Stimulated activated naive CD8-positive, alpha-beta T cell treated with anti-CD3 and anti-CD28 coated beads, Interleukin-15, Interleukin-2, amounts not matched to agents 100 ng/mL and 50 ng/mL, for 24 hours (primary cell): ENCODE data around the gene ZNF777.
"Not testable (repeated sequence)": the region's sequence is repeated elsewhere in the genome, so short reads cannot be mapped to it uniquely, and the experiment has no call there.

Experiments used
- H3K27ac Mint-ChIP-seq: one replicate; pipeline ENCODE4 v1.8.0; 2021; ENCODE audit warnings: mild to moderate bottlenecking, mixed read lengths
- H3K27me3 Mint-ChIP-seq: one replicate; pipeline ENCODE4 v1.8.0; 2021; ENCODE audit warnings: mixed read lengths
- H3K36me3 Mint-ChIP-seq: one replicate; pipeline ENCODE4 v1.8.0; 2021; ENCODE audit warnings: low read depth, mixed read lengths
- H3K4me1 Mint-ChIP-seq: one replicate; pipeline ENCODE4 v1.8.0; 2021; ENCODE audit warnings: low read depth, mixed read lengths
- H3K4me3 Mint-ChIP-seq: one replicate; pipeline ENCODE4 v1.8.0; 2021; ENCODE audit warnings: mild to moderate bottlenecking, mixed read lengths
- H3K9me3 Mint-ChIP-seq: one replicate; pipeline ENCODE4 v1.8.0; 2021; ENCODE audit warnings: mixed read lengths

The ZNF777 gene

GRCh38 chr7:149422162-149422913 lies 38.5 kb downstream of the ZNF777 start:
- Mint-ChIP-seq H3K36me3 (no peaks in the 10 kb centered on the region), H3K27ac (no peak overlapping the region), H3K9me3 (no peaks in the 10 kb centered on the region), H3K4me3 (peak overlapping the region; percentile 78), H3K27me3 (peaks cover 4% of the 10 kb centered on the region), H3K4me1 (peaks cover 10% of the 10 kb centered on the region)

GRCh38 chr7:149420006-149420405 lies 40.9 kb downstream of the ZNF777 start:
- peaks cover 15% of the 10 kb centered on the region for H3K4me1 Mint-ChIP-seq
- no peaks in the 10 kb centered on the region for H3K36me3 Mint-ChIP-seq
- H3K9me3 Mint-ChIP-seq, result no peaks in the 10 kb centered on the region
- peaks cover 9% of the 10 kb centered on the region for H3K27me3 Mint-ChIP-seq
- H3K4me3 Mint-ChIP-seq, result no peak overlapping the region
- H3K27ac Mint-ChIP-seq, result no peak overlapping the region

- H3K36me3 Mint-ChIP-seq, result no peaks in the 10 kb centered on the region
- H3K4me1 Mint-ChIP-seq, result peaks cover 7% of the 10 kb centered on the region
- H3K27ac Mint-ChIP-seq, result peak overlapping the region; percentile 92
- peaks cover 19% of the 10 kb centered on the region for H3K27me3 Mint-ChIP-seq
- peak overlapping the region; percentile 70 for H3K4me3 Mint-ChIP-seq
- H3K9me3 Mint-ChIP-seq, result no peaks in the 10 kb centered on the region
These were observed 45.3 kb downstream of the ZNF777 start for GRCh38 chr7:149415391-149416071.

- peak overlapping the region; percentile 70 for H3K4me3 Mint-ChIP-seq
- no peaks in the 10 kb centered on the region for H3K9me3 Mint-ChIP-seq
- no peaks in the 10 kb centered on the region for H3K36me3 Mint-ChIP-seq
- H3K27ac Mint-ChIP-seq, result peak overlapping the region; percentile 92
- H3K27me3 Mint-ChIP-seq, result peaks cover 19% of the 10 kb centered on the region
- H3K4me1 Mint-ChIP-seq, result peaks cover 7% of the 10 kb centered on the region
These were observed 46.0 kb downstream of the ZNF777 start for GRCh38 chr7:149414745-149415390.

GRCh38 chr7:149414171-149414570 lies 46.7 kb downstream of the ZNF777 start:
- Mint-ChIP-seq H3K36me3 (no peaks in the 10 kb centered on the region), H3K4me1 (peaks cover 7% of the 10 kb centered on the region), H3K9me3 (no peaks in the 10 kb centered on the region), H3K4me3 (no peak overlapping the region), H3K27me3 (peaks cover 19% of the 10 kb centered on the region), H3K27ac (no peak overlapping the region)

GRCh38 chr7:149413083-149413482 lies 47.8 kb downstream of the ZNF777 start:
- H3K4me1 Mint-ChIP-seq, H3K4me3 Mint-ChIP-seq, H3K36me3 Mint-ChIP-seq, H3K27ac Mint-ChIP-seq, H3K9me3 Mint-ChIP-seq: not testable (repeated sequence)
- peaks cover 25% of the 10 kb centered on the region for H3K27me3 Mint-ChIP-seq

- peaks cover under 1% of the 10 kb centered on the region for H3K4me1 Mint-ChIP-seq
- no peak overlapping the region for H3K27ac Mint-ChIP-seq
- no peak overlapping the region for H3K4me3 Mint-ChIP-seq
- H3K9me3 Mint-ChIP-seq, result no peaks in the 10 kb centered on the region
- peaks cover 21% of the 10 kb centered on the region for H3K27me3 Mint-ChIP-seq
- H3K36me3 Mint-ChIP-seq, result no peaks in the 10 kb centered on the region
These were observed 51.0 kb downstream of the ZNF777 start for GRCh38 chr7:149409895-149410294.

GRCh38 chr7:149404825-149405224 lies 56.0 kb downstream of the ZNF777 start:
- Mint-ChIP-seq H3K4me3 (no peak overlapping the region), H3K9me3 (no peaks in the 10 kb centered on the region), H3K27me3 (peaks cover 16% of the 10 kb centered on the region), H3K27ac (no peak overlapping the region), H3K36me3 (no peaks in the 10 kb centered on the region), H3K4me1 (no peaks in the 10 kb centered on the region)

- no peaks in the 10 kb centered on the region for H3K9me3 Mint-ChIP-seq
- no peak overlapping the region for H3K27ac Mint-ChIP-seq
- no peak overlapping the region for H3K4me3 Mint-ChIP-seq
- no peaks in the 10 kb centered on the region for H3K36me3 Mint-ChIP-seq
- H3K4me1 Mint-ChIP-seq, result no peaks in the 10 kb centered on the region
- peaks cover 16% of the 10 kb centered on the region for H3K27me3 Mint-ChIP-seq
These were observed 56.5 kb downstream of the ZNF777 start for GRCh38 chr7:149404396-149404795.

GRCh38 chr7:149398195-149398820 lies 62.6 kb downstream of the ZNF777 start:
- Mint-ChIP-seq H3K27ac (no peak overlapping the region), H3K4me1 (no peaks in the 10 kb centered on the region), H3K27me3 (peaks cover 26% of the 10 kb centered on the region), H3K36me3 (no peaks in the 10 kb centered on the region), H3K9me3 (peaks cover 7% of the 10 kb centered on the region), H3K4me3 (no peak overlapping the region)

- Mint-ChIP-seq H3K27ac (no peak overlapping the region), H3K4me3 (no peak overlapping the region), H3K4me1 (no peaks in the 10 kb centered on the region), H3K9me3 (peaks cover 7% of the 10 kb centered on the region), H3K36me3 (no peaks in the 10 kb centered on the region), H3K27me3 (peaks cover 22% of the 10 kb centered on the region)
These were observed 63.3 kb downstream of the ZNF777 start for GRCh38 chr7:149397470-149398043.

GRCh38 chr7:149388550-149389335 lies 72.1 kb downstream of the ZNF777 start:
- H3K36me3 Mint-ChIP-seq, H3K4me3 Mint-ChIP-seq, H3K9me3 Mint-ChIP-seq, H3K4me1 Mint-ChIP-seq, H3K27ac Mint-ChIP-seq: not testable (repeated sequence)
- H3K27me3 Mint-ChIP-seq, result peaks cover 20% of the 10 kb centered on the region

GRCh38 chr7:149386514-149386913 lies 74.3 kb downstream of the ZNF777 start:
- H3K27me3 Mint-ChIP-seq, result peaks cover 23% of the 10 kb centered on the region
- H3K4me3 Mint-ChIP-seq, H3K27ac Mint-ChIP-seq, H3K4me1 Mint-ChIP-seq, H3K9me3 Mint-ChIP-seq, H3K36me3 Mint-ChIP-seq: not testable (repeated sequence)
